ENCODE results near the gene CLRN1.

GRCh38 chr3:150989208-150989607, 16.7 kb upstream of the CLRN1 start:
- no peak for TF ChIP-seq POLR2A (IDR thresholded peaks at IDR 0.05; ENCODE audit: extremely low read depth, insufficient read length)
- TF ChIP-seq, protein P1, sequence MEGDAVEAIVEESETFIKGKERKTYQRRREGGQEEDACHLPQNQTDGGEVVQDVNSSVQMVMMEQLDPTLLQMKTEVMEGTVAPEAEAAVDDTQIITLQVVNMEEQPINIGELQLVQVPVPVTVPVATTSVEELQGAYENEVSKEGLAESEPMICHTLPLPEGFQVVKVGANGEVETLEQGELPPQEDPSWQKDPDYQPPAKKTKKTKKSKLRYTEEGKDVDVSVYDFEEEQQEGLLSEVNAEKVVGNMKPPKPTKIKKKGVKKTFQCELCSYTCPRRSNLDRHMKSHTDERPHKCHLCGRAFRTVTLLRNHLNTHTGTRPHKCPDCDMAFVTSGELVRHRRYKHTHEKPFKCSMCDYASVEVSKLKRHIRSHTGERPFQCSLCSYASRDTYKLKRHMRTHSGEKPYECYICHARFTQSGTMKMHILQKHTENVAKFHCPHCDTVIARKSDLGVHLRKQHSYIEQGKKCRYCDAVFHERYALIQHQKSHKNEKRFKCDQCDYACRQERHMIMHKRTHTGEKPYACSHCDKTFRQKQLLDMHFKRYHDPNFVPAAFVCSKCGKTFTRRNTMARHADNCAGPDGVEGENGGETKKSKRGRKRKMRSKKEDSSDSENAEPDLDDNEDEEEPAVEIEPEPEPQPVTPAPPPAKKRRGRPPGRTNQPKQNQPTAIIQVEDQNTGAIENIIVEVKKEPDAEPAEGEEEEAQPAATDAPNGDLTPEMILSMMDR (IDR thresholded peaks at IDR 0.05; ENCODE audit: low read depth, low read length): no peak
- no peak for TF ChIP-seq MAX (IDR thresholded peaks at IDR 0.05; ENCODE audit: low read depth, low read length)
- TF ChIP-seq MYC (IDR thresholded peaks at IDR 0.05; ENCODE audit: low read depth, low read length): no peak
